GM19438 (cell line): ENCODE data around the gene TMC5.
A peak's percentile ranks its signal among the peaks of the same experiment; 100 is the strongest.

Source experiments
- ATAC-seq: cut with Tn5 transposase; IDR thresholded peaks from one replicate; pipeline ENCODE4 v1.9.1; 2021; ENCODE audit warnings: low read depth; ENCODE audit not compliant: unreplicated experiment

Gene TMC5

DNA sequence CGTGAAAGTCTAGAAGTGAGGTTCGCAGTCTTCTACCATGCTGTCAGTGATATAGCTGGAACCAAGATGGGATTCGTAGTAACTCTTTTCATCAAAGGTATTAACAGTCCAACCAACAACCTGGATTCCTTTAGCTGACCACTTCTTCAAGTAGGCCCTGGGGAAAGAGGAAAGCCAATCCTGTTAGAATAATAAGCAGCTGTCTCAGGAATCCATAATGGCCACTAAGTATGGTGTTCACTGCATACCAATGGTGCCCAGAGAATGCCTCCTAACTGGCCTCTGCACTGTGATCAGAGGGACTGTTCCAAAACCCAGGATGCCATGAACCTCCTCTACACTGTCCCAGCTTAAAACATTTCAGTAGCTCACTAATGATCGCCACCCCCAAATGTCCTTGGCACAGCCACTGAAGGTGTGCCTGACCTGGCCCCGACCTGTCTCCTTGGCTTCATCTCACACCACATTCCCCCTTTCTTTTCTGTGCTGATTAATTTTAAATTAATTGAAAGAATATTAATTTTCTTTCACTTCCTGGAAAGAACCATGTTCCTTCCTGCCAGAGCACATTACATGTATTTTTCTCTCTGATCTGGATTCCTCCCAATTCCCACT lies 85.9 kb downstream of the TMC5 start:
- ATAC-seq: no peak

DNA sequence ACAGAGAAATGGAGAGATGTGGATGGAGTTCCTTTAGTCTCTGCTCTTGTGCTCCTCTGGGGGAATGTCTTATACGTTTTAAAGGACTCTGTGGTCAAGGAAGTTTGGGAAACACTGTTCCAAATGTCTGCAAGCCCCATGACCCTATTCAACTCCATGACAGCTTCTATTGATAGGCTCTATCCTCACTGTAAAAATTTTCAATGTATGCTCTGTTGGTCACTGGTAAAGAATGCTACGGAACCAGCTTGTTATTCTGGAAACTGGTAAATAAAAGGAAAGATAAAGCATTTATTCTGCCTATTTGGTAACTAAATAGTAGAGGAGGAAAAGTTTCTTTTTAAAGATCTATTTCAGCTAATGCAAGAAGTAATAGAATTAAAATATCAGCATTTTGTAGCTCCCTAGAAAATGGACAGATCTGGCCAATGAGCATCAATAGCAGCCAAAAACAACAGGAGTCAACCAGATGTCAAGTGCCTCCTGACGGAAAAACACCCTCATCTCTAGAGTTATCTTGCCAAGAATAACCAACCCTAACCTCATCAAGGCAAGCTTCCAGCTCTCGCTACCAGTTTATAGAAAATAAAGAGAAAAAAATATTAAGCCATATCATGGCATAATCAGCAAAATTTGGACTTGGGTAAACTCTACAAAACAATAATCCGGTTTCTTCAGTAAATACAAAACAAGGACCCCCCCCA lies 88.1 kb downstream of the TMC5 start:
- no peak for ATAC-seq

DNA sequence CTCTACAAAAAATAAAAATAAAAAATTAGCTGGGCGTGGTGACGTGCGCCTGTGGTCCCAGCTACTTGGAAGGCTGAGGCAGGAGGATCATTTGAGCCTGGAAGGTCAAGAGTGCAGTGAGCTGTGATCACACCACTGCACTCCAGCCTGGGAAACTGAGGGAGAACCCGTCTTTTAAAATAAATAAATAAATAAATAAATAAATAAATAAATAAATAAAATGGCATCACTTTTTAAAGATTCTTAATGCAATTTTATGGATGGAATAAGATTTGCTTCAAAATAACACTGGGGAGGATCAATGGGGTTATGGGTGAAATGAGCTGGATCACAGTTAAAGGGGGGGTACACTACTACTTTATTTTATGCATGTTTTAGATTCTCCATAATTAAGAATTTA lies 89.3 kb downstream of the TMC5 start:
- no peak for ATAC-seq

DNA sequence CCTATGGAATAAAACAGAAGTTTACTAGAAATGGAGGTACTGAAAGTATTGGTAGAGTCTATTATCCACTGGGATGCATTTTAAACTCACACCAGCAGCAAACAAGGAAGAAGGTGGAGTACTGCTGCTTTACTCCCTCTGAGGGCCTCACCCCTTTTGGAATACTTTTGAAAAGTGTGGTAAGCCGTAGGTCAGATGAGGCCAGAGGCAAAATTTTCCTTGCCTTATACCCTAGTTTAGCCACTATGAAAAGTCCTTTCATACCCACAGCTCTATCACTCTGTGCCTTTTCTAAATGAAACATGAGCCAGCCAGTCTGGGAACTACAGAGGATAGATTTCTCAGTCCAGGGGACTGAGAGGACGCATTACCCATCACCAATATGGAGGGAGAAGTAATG lies 90.2 kb downstream of the TMC5 start:
- no peak for ATAC-seq

DNA sequence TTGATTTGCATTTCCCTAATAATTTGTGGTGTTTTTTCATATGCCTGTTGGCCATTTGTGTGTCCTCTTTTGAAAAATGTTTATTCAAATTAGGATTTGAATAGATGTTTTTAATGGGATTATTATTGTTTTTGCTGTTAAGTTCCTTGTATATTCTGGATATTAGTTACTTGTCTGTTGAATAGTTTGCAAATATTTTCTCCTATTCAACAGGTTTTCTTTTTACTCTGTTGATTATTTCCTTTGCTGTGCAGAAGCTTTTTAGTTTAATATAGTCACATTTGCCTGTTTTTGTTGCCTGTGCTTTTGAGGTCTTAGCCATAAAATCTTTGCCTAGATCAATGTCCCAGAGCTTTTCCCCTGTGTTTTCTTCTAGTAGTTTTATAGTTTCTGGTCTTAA lies 94.6 kb downstream of the TMC5 start:
- ATAC-seq: no peak

DNA sequence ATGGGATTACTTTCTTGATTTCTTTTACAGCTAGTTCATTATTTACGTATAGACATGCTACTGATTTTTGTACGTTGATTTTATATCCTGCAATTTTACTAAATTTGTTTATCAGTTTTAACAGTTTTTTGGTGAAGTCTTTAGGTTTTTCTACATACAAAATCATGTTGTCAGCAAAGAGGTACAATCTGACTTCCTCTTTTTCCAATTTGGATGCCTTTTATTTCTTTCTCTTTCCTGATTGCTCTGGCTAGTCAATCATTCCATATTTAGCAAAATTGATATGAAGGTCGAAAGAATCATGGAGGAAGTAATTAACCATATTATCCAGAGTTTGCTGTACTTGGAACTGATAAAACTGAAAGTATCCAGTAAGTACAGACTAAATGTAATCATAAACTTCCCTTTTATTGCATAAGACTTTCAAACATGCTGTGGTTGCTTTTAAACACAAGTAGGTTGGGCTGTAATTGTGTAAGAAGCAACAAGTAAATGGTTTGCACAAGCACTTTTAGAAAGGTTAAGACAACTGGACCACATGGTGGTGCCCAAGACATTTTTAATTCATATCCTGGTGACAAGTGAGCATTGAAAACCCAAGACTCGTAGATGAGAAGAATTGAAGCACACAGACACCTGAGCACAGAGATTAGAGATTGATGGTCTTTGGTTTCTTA lies 95.8 kb downstream of the TMC5 start:
- ATAC-seq: no peak

DNA sequence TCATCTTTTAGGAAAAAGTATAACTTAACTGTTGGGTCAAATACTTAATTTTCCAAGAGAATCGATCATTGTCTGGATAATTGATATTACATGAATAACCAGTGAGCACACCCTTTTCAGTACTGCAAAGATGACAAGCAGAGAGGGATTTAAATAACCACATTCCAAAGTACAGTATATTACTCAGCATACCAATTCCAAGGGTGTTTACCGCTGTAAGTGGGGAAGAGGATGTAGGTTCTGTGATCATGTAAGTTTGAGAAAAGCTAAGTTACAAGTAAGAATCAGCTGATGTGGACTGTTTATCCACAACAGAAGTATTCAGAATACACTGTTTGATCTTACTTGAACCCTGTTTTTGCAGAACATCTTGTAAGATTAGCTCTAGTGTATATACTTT lies 98.1 kb downstream of the TMC5 start:
- ATAC-seq: no peak

DNA sequence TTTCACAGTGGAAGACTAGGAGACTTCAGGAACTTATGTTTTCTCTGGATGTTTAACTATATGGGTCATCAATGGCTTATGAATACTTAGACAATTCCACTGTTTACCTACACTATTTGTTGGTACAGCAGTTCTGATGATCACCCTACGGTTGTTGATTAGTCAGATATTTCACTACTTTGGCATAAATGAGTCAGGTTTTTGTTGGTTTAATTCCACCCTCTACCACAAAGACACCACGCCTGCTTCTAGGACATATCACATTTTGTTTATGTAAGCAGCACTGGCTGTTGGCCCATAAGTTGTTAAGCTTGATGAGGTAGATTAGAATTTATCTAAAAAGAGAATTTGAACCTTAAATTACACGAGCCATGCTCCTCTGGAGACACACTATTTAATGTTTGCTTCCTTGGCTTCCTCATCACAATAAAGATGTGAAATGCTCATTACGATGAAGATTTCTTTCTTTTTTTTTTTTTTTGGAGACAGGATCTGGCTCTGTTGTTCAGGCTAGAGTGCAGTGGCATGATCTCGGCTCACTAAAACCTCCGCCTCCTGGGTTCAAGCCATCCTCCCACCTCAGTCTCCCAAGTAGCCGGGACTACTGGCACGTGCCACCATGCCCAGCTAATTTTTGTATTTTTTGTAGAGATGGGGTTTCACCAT lies 99.9 kb downstream of the TMC5 start:
- ATAC-seq: no peak

DNA sequence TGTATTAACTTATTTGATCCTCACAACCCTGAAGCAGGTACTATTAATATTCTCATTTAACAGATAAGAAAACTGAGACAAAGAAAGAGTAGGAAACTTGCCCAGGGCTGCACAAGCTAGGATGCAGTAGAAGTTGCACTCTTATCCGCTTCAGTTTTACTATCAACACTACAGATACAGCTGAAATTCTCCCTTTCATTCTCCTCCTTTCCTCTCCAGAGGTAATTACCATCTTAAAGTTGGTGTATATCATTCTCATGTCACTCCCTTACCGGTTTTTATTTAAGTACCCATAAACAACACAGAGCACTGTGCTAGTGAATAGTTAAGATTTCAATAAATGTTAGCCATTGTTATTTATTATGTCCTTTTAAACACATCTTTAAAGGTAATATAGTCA lies 100.7 kb downstream of the TMC5 start:
- no peak for ATAC-seq

DNA sequence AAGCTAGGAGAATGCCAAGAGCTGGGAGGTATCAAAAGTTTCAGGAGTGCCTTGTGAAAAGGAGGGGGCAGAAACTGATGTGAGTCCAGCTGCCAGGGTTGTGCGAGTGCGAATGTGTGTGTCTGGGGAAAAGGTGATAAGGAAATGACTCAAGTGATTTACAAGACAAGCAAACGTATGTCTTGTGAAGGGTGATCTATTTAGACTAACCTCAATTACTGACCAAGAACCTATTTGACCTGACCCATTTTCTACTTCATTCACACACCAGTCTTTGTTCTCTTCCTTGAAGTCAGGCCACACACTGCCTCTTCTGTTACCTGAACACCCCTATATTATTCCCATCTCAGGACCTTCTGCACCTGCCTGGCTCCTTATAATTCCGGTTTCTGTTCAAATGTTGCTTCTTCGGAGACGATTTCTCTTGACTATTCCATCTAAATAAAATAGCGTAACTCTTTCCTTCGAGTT lies 103.2 kb downstream of the TMC5 start:
- ATAC-seq: no peak

DNA sequence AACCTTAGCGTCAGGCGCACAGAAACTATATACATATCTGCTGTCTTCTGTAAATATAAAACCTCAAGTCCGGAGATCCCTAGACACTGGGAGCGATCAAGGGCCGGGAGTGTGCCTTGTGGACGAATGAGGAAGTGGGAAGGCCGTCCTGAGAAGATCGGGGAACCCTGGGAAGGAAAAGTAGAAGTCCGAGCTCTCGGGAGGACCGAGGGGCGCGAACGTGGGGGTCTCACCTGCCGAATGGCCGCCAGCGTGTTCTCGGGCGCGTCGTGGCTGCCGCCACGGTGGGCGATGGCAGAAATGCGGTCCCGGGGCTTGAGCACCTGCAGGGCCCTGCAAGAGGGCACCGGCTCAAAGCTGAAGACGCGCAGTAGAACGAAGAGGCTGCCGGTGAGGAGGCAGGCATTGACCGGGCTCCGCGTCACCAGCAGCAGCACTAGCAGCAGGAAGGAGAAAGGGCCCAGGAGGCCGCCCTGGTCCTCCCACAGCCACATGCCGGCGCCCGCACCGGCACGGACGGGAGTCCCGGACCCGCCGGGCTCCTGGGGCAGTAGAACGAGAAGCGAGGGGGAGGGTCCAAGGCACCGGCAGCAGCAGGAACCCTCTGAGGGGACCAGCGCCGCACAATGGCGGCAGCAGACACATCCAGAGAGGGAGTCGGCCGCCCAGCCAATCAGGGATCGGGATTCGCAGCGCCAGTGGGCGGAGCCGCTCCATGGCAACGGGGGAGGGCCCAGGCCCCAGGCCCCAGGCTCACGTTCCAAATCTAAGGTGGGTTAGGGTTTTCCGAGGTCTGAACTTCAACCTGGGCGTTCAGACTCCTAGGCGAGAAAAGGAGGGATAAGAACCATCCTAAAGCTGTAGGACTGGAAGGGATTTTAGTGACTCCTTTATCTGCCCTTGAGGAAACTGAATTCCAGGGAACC lies 104.1 kb downstream of the TMC5 start, which contains the start of gene GDE1:
TSS of gene GDE1 (minus strand) at position 628 of the 926 bp plus-strand sequence. CDS start at position 494, 134 bp downstream.
- ATAC-seq: peak; percentile 69

DNA sequence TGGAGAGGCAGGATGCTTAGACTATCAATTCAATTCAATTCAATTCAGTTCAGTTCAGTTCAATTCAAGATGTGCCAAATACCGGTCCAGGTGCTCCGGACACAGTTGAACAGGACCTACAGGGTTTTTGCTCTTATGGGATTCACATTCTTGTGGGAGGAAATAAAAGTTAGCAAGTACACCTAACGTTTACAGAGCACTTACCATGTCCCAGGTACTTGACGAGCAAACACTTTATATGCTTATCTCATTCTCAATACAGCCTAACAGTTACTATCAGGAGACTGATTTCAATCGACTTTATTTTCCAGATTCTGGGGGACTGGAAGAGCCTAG lies 104.7 kb downstream of the TMC5 start:
- ATAC-seq: no peak

DNA sequence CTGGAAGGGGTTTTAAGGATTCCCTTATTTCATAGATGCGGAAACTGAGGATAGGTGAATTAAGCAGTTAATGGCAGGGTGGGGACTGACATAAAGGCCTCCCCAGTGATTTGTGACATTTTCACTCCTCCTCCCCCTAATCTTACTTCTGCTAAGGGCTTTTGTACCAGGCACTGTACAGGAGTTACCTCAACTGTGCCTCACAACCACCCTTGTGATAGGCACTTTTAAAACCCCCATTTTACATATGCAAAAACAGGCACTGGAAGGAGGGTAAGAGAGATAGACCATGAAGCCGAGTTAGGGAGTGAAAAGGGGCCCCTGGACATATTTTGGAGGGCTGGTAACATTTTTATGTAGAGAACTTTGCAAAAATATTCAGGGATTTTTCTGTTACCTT lies 105.1 kb downstream of the TMC5 start:
- ATAC-seq: no peak

DNA sequence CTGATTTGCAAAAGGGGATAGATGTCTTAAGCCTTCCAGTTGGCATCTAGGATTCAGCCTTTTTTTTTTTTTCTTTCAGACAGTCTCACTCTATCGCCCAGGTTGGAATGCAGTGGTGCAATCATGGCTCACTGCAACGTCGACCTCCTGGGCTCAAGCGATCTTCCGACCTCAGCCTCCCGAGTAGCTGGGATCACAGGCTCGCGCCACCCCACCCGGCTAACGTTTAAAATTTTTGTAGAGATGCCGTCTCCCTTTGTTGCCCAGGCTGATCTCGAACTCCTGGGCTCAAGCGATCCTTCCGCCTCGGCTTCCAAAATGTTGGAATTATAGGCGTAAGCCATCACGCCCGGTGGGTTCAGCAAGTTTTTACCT lies 105.5 kb downstream of the TMC5 start:
- no peak for ATAC-seq

DNA sequence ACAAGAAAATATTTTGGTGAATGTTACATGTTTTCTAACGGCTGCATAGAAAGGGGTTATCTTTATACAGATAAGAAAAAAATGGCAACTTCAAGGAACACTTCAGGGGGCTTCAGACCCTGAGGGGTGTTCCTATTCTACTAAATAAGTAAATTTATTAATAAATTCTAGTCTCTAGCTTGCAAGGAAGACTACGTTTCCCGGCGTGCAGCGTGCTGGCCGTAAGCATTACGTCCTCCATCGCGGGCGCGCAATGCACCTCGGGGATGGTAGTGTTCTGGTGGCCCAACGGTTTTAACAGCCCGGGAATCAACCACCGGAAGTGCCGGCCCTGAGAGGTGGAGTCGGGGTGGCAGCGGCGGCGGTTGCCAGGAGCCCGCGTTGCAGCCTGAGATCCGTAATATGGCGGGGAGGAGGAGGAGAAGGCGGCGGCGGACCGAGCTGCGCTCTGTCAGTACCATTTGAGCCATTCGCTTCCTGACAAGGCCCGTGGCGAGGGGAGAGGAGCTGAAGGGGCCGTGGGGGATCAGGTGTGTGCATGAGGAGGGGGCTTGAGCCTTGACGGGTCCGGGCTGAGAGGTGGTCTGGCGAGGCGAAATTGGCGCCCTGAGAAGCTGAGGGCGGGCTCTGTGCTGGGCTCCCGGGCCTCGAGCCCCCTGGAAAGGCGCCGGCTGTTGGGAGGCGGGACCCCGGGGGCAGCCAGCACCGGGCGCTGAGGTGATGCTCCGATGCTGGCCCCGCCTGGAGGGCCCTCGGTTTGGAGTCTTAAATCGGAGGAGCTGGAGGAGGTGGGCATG lies 106.1 kb downstream of the TMC5 start, which contains the start of gene CCP110:
TSS of gene CCP110 (plus strand) at position 384 of the 797 bp plus-strand sequence. CDS start 3,940 bp downstream, outside the sequence.
- peak; percentile 65 for ATAC-seq

DNA sequence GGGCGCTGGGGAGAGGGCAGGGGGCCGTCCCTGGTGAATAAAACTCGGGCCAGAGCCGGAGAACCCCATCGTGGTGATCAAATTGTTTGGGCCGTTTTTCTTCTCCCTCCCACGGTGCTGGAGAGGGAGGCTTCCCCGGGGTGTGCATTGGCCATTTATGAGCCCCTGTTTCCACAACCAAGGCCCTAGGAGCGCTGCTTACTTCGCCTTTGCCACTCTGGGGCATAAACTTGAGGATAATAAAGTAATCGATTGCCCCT lies 106.6 kb downstream of the TMC5 start:
- no peak for ATAC-seq

DNA sequence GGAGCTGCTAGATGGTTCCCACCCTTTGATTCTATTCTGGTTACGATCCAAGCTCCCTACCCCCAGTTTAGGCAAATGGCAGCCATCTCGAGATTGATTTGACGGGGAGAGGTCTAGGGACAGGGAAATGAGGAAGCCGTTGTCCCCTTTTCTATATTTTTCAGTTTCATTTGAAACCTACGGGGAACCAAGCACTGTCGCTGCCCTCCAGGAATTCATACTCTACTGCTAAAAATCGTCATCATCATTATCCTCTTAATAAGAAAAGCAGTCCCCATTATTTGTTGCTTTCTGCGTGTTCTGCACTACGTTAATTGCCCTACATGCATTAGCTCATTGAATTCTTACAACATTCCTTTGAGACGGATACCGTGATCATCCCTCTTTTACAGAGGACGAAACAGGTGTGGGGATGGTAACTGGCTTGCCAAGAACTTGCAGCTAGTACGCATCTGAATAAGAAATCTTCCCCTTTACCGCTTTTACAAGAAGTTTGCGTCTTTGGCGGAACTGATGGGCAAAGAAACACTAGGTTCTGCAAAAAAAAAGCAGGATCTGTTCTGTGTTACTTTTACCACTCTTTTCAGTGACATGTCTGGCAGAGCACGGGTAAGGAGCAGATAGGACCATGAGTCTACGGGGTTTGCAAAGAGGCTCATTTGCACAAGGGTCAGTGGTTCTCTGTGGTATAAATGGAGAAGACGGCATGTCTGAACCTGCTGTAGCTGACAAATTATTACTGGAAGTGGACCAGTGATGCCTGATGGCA lies 107.1 kb downstream of the TMC5 start:
- ATAC-seq: no peak

DNA sequence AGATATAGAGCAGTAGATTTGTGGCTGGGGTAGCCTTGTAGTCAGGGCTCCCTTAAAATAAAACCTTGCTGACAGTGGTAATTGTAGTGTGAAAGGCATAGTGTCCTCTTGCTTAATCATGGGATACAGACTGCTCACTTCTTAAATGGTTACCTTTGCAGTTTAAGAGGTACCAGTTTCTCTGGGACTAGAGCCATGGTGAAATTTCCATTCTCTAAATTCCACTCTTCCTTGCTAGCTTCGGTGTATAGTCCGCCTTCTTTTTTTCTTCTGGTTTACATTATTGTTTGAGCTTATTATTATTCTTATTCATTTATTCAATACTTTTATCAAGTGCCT lies 107.7 kb downstream of the TMC5 start:
- ATAC-seq: no peak

DNA sequence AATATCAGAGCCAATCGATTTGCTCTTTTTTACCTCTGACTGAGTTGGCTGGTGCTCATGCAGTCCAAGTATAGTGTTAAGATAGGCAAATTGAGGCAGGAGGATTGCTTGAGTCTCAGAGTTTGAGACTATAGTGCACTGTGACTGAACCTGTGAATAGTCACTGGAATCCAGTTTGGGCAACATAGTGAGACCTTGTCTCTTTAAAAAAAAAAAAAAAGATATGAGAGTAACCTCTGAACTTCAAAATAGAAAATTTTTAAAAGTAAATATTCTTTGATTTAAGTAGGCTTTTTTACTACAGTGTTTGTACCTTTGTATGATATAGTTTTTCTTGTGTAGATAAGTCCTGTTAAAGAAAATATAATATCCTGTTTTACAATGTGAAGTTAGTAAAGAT lies 109.5 kb downstream of the TMC5 start:
- ATAC-seq: no peak
